Chondrocyte (in vitro differentiated cells): ENCODE data around the gene SMC1B. TPM values are rescaled to one million over a fixed set of nuclear protein-coding genes. Genes with fewer than 3 reads are reported as not detected.
"Not testable (repeated sequence)": the region's sequence is repeated elsewhere in the genome, so short reads cannot be mapped to it uniquely, and the experiment has no call there.

Experiments
- DNase-seq: peaks from one replicate; pipeline ENCODE4 v3.0.0; 2021; ENCODE audit warnings: mixed read lengths, low spot score
- H3K27ac Mint-ChIP-seq: one replicate; pipeline ENCODE4 v1.8.0; 2021; ENCODE audit warnings: mild to moderate bottlenecking, moderate library complexity, mixed read lengths; ENCODE audit not compliant: unreplicated experiment
- H3K27me3 Mint-ChIP-seq: 2 replicates; pipeline ENCODE4 v1.8.0; 2021; ENCODE audit warnings: low read depth, mixed read lengths
- H3K36me3 Mint-ChIP-seq: 2 replicates; pipeline ENCODE4 v1.8.0; 2021; ENCODE audit warnings: low read depth, mixed read lengths
- H3K4me1 Mint-ChIP-seq: 2 replicates; pipeline ENCODE4 v1.8.0; 2021; ENCODE audit warnings: low read depth, mild to moderate bottlenecking, mixed read lengths
- H3K4me3 Mint-ChIP-seq: one replicate; pipeline ENCODE4 v1.8.0; 2021; ENCODE audit warnings: mild to moderate bottlenecking, moderate library complexity, mixed read lengths; ENCODE audit not compliant: unreplicated experiment
- H3K9me3 Mint-ChIP-seq: 2 replicates; pipeline ENCODE4 v1.8.0; 2021; ENCODE audit warnings: low read depth, mixed read lengths
- total RNA-seq: library from RNA; stranded (reverse); gene quantifications from 3 replicates; pipeline ENCODE4 v1.2.1, GENCODE V29; 2021
- TF ChIP-seq, protein P1 (sequence below): fragments of 200-600 bp; sonication (generic); IDR thresholded peaks from 2 replicates; pipeline ENCODE4 v1.5.0; 2021; ENCODE audit warnings: antibody characterized with exemption, mild to moderate bottlenecking, moderate library complexity

The SMC1B gene
- total RNA-seq, 1 donor from 2014 or later = not detected

DNA sequence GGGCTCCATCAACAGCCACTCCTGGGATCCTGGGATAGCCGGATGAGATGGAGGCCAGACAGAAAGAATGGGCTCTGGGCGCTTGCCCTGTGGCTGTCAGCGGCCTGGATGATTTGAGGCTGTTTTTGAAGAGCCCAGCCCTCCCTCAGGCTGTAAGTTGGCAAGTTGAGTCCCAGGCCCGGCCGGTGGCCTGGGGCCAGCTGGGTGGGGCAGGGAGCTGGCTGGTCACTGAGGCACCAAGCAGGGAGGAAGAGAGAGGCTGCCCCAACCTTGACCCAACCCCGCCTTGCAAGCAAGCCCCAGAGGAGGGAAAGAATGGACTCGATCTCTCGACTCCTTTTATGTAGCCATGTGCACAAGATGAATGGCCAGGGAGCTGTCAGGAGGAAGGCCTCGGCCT lies 35.0 kb upstream of the SMC1B start:
- Mint-ChIP-seq H3K9me3 (no peaks in the 10 kb centered on the region), H3K36me3 (no peaks in the 10 kb centered on the region), H3K27ac (no peak overlapping the region), H3K27me3 (no peaks in the 10 kb centered on the region), H3K4me3 (no peak overlapping the region), H3K4me1 (peaks cover 23% of the 10 kb centered on the region)
- no peak for DNase-seq
- TF ChIP-seq, protein P1, sequence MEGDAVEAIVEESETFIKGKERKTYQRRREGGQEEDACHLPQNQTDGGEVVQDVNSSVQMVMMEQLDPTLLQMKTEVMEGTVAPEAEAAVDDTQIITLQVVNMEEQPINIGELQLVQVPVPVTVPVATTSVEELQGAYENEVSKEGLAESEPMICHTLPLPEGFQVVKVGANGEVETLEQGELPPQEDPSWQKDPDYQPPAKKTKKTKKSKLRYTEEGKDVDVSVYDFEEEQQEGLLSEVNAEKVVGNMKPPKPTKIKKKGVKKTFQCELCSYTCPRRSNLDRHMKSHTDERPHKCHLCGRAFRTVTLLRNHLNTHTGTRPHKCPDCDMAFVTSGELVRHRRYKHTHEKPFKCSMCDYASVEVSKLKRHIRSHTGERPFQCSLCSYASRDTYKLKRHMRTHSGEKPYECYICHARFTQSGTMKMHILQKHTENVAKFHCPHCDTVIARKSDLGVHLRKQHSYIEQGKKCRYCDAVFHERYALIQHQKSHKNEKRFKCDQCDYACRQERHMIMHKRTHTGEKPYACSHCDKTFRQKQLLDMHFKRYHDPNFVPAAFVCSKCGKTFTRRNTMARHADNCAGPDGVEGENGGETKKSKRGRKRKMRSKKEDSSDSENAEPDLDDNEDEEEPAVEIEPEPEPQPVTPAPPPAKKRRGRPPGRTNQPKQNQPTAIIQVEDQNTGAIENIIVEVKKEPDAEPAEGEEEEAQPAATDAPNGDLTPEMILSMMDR = no peak

DNA sequence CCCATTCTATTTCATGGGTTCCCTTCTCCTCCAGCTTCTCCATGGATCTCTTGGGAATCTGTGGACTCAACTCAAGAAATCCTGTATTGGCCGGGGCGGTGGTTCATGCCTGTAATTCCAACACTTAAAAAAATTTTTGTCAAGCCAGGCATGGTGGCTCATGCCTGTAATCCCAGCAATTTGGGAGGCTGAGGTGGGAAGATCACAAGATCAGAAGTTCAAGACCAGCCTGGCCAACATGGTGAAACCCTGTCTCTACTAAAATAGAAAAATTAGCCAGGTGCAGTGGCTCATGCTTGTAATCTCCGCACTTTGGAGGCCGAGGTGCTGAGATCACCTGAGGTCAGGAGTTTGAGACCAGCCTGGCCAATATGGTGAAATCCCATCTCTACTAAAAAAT lies 34.2 kb upstream of the SMC1B start:
- H3K27me3 Mint-ChIP-seq, H3K4me3 Mint-ChIP-seq, H3K36me3 Mint-ChIP-seq, DNase-seq, H3K27ac Mint-ChIP-seq, H3K9me3 Mint-ChIP-seq: not testable (repeated sequence)
- peaks cover 18% of the 10 kb centered on the region for H3K4me1 Mint-ChIP-seq

DNA sequence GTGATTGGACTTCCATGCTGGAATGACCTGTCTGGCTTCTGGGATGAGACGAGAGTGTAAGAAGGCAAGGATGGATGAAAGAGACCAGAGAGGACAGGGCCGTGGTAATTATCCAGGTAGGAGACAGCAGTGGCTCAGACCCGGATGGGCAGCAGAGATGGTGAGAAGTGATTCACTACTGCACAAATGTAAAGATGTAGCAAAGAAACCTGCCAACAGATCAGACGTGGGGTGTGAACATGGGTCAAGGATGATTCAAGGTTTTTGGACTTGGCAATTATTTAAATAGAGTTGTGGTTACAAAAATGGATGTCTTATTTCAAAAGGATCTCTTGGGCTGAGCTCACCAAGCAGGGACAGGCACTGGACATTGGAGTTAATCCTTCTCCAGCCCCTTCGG lies 32.8 kb upstream of the SMC1B start:
- no peaks in the 10 kb centered on the region for H3K9me3 Mint-ChIP-seq
- no peaks in the 10 kb centered on the region for H3K36me3 Mint-ChIP-seq
- H3K4me3 Mint-ChIP-seq = no peak overlapping the region
- DNase-seq = no peak
- H3K27ac Mint-ChIP-seq = no peak overlapping the region
- TF ChIP-seq, protein P1 = no peak
- H3K27me3 Mint-ChIP-seq = no peaks in the 10 kb centered on the region
- peaks cover 23% of the 10 kb centered on the region for H3K4me1 Mint-ChIP-seq

DNA sequence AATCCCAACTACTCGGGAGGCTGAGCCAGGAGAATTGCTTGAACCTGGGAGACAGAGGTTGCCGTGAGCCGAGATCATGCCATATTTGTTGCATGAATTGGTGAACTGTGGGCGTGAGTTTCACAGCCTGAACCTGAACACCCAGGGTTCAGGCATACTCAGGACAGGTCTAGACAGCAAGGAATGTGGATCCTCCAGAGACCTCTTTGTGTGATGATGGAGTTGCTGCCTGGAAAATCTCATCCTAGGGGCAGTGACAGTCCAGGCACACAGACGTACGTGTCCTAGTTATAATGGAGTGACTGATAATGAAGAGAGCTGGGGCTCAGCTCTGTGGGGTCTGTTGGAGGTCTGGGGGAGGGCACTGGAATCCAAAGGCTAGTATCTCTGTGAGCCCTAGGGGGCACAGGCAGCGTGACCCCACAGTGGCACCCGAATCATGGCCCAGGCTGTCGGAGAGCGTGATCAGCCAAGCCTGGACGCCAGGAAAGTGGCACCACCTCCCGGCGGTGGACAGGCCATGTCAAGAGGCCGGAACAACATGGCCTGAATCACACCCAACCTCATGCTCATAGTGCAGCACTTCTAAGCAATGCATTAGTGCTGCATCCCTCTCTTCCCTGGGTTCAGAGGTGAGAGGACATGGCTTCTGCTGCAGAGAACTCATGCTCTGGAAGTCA lies 31.8 kb upstream of the SMC1B start:
- Mint-ChIP-seq H3K36me3 (no peaks in the 10 kb centered on the region), H3K4me3 (no peak overlapping the region), H3K27me3 (no peaks in the 10 kb centered on the region), H3K27ac (no peak overlapping the region), H3K9me3 (no peaks in the 10 kb centered on the region), H3K4me1 (peaks cover 19% of the 10 kb centered on the region)
- DNase-seq = no peak
- TF ChIP-seq, protein P1 = no peak

DNA sequence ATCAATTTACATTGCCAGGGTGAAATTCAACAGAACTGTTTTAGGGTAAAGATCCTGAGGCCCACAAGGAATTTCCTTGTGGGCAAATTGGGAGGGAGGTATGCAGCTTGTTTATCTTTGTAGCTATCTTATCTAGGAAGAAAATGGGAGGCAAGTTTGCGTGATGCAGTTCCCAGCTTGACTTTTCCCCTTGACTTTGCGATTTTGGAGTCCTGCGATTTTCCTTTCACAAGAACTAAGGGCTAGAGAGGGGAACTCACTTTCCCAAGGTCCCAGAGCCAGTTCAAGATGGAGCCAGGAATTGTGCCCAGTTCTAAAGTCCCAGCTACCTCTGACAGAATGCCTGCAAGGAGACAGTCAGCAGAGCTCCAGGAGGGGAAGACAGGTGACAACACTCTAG lies 30.8 kb upstream of the SMC1B start:
- Mint-ChIP-seq H3K36me3 (no peaks in the 10 kb centered on the region), H3K27ac (no peak overlapping the region), H3K4me3 (no peak overlapping the region), H3K9me3 (no peaks in the 10 kb centered on the region), H3K27me3 (no peaks in the 10 kb centered on the region), H3K4me1 (peaks cover 19% of the 10 kb centered on the region)
- no peak for DNase-seq
- TF ChIP-seq, protein P1 = no peak

DNA sequence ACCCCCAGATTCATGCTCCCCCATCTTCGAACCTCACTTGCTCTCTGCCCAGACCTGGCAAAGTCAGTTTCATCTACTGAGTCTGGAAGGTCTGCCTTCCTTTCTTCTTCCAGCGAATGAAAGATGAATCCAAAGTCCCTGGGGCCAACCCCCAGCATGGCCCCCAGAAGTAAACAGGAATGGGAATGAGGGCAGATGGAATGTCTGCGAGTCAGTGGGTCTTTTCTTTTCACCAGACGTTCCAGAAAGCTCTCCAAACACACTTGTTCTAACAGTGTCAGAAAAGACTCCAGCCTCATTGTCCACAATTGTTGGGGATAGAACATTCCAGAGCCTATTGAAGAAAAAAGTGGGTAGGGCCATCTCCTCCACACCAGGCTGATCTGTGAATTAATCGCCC lies 28.7 kb upstream of the SMC1B start:
- Mint-ChIP-seq H3K9me3 (no peaks in the 10 kb centered on the region), H3K4me1 (peaks cover 19% of the 10 kb centered on the region), H3K4me3 (no peak overlapping the region), H3K27me3 (no peaks in the 10 kb centered on the region), H3K27ac (no peak overlapping the region), H3K36me3 (no peaks in the 10 kb centered on the region)
- no peak for DNase-seq
- TF ChIP-seq, protein P1 = no peak
